ENCODE results near the gene ZC3H7B. TPM values are rescaled to one million over a fixed set of nuclear protein-coding genes. Genes with fewer than 3 reads are reported as not detected.

Gene ZC3H7B
- total and polyA plus RNA-seq, 2 donors from 2014 or later = 28.3 to 68.6 TPM

DNA sequence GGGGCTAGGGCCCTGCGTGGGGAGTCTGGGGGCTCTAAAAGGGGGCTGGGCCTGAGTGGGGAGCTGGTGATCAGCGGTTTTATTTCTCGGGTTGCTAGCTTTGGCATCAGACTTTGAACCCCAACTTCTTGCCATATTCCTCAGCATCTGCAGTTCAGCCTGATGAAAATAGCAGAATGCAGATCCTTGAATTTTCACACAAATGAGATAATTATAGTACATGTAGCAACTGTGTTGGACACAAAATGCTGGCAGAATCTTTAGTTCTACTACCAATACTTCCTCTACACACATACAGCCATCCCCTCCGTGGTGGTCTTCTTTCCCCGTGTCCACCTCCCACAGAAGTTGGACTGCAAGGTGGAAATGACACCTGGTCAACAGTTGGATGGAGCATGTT lies 1.5 kb downstream of the ZC3H7B start:
- H3K9ac ChIP-seq (ENCODE audit: low read length in 3 of 3) = peak overlapping the region; percentile 47 to 65 (median 47)
- intact Hi-C loops (cut with DNase I) = no loop called here
- H3K36me3 ChIP-seq (ENCODE audit: control insufficient read depth in 2 of 3, insufficient read depth in 3 of 3, low read length in 3 of 3) = no peaks in the 10 kb centered on the region
- H3K4me1 ChIP-seq (ENCODE audit: control insufficient read depth in 2 of 3, insufficient read depth in 2 of 3, low read depth in 1 of 3, low read length in 3 of 3) = peaks cover 4 to 13% (median 8%) of the 10 kb centered on the region in 3 donors
- peak overlapping the region; percentile 73 to 74 for H3K27ac ChIP-seq (ENCODE audit: low read depth in 2 of 2, low read length in 2 of 2)
- peak overlapping the region; percentile 45 to 74 (median 51) for H3K4me3 ChIP-seq (ENCODE audit: low read length in 3 of 3)
- DNase-seq (no peak), FAIRE-seq (no peak)
- TF ChIP-seq, protein P1, sequence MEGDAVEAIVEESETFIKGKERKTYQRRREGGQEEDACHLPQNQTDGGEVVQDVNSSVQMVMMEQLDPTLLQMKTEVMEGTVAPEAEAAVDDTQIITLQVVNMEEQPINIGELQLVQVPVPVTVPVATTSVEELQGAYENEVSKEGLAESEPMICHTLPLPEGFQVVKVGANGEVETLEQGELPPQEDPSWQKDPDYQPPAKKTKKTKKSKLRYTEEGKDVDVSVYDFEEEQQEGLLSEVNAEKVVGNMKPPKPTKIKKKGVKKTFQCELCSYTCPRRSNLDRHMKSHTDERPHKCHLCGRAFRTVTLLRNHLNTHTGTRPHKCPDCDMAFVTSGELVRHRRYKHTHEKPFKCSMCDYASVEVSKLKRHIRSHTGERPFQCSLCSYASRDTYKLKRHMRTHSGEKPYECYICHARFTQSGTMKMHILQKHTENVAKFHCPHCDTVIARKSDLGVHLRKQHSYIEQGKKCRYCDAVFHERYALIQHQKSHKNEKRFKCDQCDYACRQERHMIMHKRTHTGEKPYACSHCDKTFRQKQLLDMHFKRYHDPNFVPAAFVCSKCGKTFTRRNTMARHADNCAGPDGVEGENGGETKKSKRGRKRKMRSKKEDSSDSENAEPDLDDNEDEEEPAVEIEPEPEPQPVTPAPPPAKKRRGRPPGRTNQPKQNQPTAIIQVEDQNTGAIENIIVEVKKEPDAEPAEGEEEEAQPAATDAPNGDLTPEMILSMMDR (IDR thresholded peaks at IDR 0.05; ENCODE audit: borderline replicate concordance, extremely low read depth, insufficient read depth) = no peak
- H3K27me3 ChIP-seq (ENCODE audit: control insufficient read depth, insufficient read depth, low read length) = no peaks in the 10 kb centered on the region
- H3K9me3 ChIP-seq (ENCODE audit: control insufficient read depth in 2 of 3, insufficient read depth in 1 of 3, low read length in 3 of 3) = no peaks in the 10 kb centered on the region

DNA sequence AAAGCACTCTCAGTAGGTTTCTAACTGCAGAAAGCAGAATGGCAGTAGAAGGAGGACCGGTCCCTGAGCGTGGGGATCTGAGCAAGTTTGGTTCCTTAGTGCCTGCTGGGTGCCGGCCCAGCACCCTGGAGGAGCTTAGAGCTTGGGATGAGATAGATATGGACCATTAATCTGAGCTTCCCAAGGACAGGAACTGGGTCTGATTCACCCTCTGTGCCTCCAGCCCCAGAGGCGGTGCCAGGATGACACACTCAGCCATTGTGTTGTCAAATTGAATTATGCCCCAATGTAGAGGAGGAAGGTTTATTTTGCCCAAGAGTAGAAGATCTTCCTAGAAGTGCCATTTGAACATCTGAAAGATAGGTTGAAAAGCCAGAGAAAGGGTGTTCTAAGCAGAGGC lies 4.3 kb downstream of the ZC3H7B start:
- Histone ChIP-seq H3K36me3 (ENCODE audit: control insufficient read depth in 2 of 3, insufficient read depth in 3 of 3, low read length in 3 of 3) (no peaks in the 10 kb centered on the region), H3K9ac (ENCODE audit: low read length in 3 of 3) (no peak overlapping the region), H3K4me1 (ENCODE audit: control insufficient read depth in 2 of 3, insufficient read depth in 2 of 3, low read depth in 1 of 3, low read length in 3 of 3) (peaks cover 4 to 18% (median 17%) of the 10 kb centered on the region in 3 donors), H3K9me3 (ENCODE audit: control insufficient read depth in 2 of 3, insufficient read depth in 1 of 3, low read length in 3 of 3) (no peaks in the 10 kb centered on the region), H3K4me3 (ENCODE audit: low read length in 3 of 3) (no peak overlapping the region), H3K27me3 (ENCODE audit: control insufficient read depth, insufficient read depth, low read length) (no peaks in the 10 kb centered on the region), H3K27ac (ENCODE audit: low read depth in 2 of 2, low read length in 2 of 2) (no peak overlapping the region)
- FAIRE-seq (no peak), DNase-seq (peak in 3 of 5 donors; percentile 25 to 60 (median 58))
- intact Hi-C loops (cut with DNase I) = no loop called here
- TF ChIP-seq, protein P1 (IDR thresholded peaks at IDR 0.05; ENCODE audit: borderline replicate concordance, extremely low read depth, insufficient read depth) = no peak

DNA sequence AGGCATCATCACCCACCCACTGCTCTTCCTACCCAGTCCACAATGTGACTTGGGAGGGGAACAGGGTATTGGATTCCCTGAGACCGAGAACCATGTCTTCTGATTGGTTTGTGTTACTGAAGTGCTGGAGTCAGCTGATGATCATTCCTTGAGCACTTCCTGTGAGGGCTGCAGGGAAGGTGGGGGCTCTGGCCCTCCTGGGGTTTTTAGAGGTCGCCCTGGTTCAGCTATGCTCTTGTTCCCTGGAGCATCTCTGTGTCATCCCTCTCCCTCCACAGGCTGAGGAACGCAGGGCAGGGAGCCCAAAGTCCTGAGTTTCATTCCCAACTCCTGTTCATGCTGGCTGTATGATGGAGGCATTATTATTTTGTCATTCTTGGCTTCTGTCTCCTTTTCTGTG lies 6.7 kb downstream of the ZC3H7B start:
- intact Hi-C loops (cut with DNase I) = no loop called here
- TF ChIP-seq, protein P1 (IDR thresholded peaks at IDR 0.05; ENCODE audit: borderline replicate concordance, extremely low read depth, insufficient read depth) = no peak
- H3K27ac ChIP-seq (ENCODE audit: low read depth in 2 of 2, low read length in 2 of 2) = peak overlapping the region; percentile 35 to 39
- no peaks in the 10 kb centered on the region for H3K27me3 ChIP-seq (ENCODE audit: control insufficient read depth, insufficient read depth, low read length)
- no peak for FAIRE-seq
- H3K4me3 ChIP-seq (ENCODE audit: low read length in 3 of 3) = no peak overlapping the region
- H3K9ac ChIP-seq (ENCODE audit: low read length in 3 of 3) = no peak overlapping the region
- no peaks in the 10 kb centered on the region for H3K9me3 ChIP-seq (ENCODE audit: control insufficient read depth in 2 of 3, insufficient read depth in 1 of 3, low read length in 3 of 3)
- H3K4me1 ChIP-seq (ENCODE audit: control insufficient read depth in 2 of 3, insufficient read depth in 2 of 3, low read depth in 1 of 3, low read length in 3 of 3) = peaks cover 2 to 17% (median 13%) of the 10 kb centered on the region in 3 donors
- peak in 1 of 5 donors; percentile 18 for DNase-seq
- H3K36me3 ChIP-seq (ENCODE audit: control insufficient read depth in 2 of 3, insufficient read depth in 3 of 3, low read length in 3 of 3) = no peaks in the 10 kb centered on the region

DNA sequence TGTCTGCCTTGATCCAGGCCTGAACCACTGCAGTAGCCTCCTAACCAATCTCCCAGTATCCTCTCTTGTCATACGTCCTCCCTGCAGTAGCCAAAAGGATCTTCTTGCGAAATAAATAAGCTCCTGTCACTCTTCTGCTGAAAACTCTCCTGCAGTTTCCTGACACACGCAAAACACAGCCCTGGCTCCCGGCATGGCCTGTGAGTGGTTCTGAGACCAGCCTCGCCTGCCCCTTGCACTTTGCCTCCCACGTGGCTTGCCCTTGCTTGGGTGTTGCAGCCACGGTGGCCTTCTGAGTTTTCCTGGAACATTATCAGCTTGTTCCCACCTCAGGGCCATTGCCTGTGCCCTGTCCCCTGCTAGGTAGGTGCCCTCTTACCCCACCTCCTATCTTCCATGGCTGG lies 7.2 kb downstream of the ZC3H7B start:
- Histone ChIP-seq H3K27ac (ENCODE audit: low read depth in 2 of 2, low read length in 2 of 2) (peak overlapping the region; percentile 35 to 39), H3K36me3 (ENCODE audit: control insufficient read depth in 2 of 3, insufficient read depth in 3 of 3, low read length in 3 of 3) (no peaks in the 10 kb centered on the region), H3K9me3 (ENCODE audit: control insufficient read depth in 2 of 3, insufficient read depth in 1 of 3, low read length in 3 of 3) (no peaks in the 10 kb centered on the region), H3K4me3 (ENCODE audit: low read length in 3 of 3) (no peak overlapping the region), H3K4me1 (ENCODE audit: control insufficient read depth in 2 of 3, insufficient read depth in 2 of 3, low read depth in 1 of 3, low read length in 3 of 3) (peaks cover 0 to 17% (median 11%) of the 10 kb centered on the region in 3 donors), H3K27me3 (ENCODE audit: control insufficient read depth, insufficient read depth, low read length) (no peaks in the 10 kb centered on the region), H3K9ac (ENCODE audit: low read length in 3 of 3) (no peak overlapping the region)
- intact Hi-C loops (cut with DNase I) = no loop called here
- DNase-seq (no peak), FAIRE-seq (no peak)
- TF ChIP-seq, protein P1 (IDR thresholded peaks at IDR 0.05; ENCODE audit: borderline replicate concordance, extremely low read depth, insufficient read depth) = no peak
